Neuronal stem cell (in vitro differentiated cells): ENCODE results near the gene SGCG.
A peak's percentile ranks its signal among the peaks of the same experiment; 100 is the strongest.
"Not testable (repeated sequence)": the region's sequence is repeated elsewhere in the genome, so short reads cannot be mapped to it uniquely, and the experiment has no call there.

Source experiments
- DNase-seq: peaks from one replicate; pipeline ENCODE4 v3.0.0-alpha.2; 2013; ENCODE audit warnings: low spot score
- H2AFZ ChIP-seq: one replicate; pipeline ENCODE4 v1.6.1; 2013; ENCODE audit warnings: mild to moderate bottlenecking, low read length, inconsistent platforms
- H2AK5ac ChIP-seq: 2 replicates; pipeline ENCODE4 v1.6.1; 2013; ENCODE audit warnings: low read depth, mild to moderate bottlenecking, inconsistent platforms, low read length, moderate library complexity, mixed read lengths
- H2BK120ac ChIP-seq: 2 replicates; pipeline ENCODE4 v1.6.1; 2013; ENCODE audit warnings: low read depth, mild to moderate bottlenecking, inconsistent platforms, low read length, moderate library complexity, mixed read lengths
- H2BK12ac ChIP-seq: one replicate; pipeline ENCODE4 v1.6.1; 2013; ENCODE audit warnings: low read length, inconsistent platforms
- H2BK15ac ChIP-seq: 2 replicates; pipeline ENCODE4 v1.6.1; 2013; ENCODE audit warnings: mild to moderate bottlenecking, low read length, inconsistent platforms, mixed read lengths
- H2BK5ac ChIP-seq: one replicate; pipeline ENCODE4 v1.6.1; 2013; ENCODE audit warnings: inconsistent platforms, mild to moderate bottlenecking, low read length, moderate library complexity
- H3K14ac ChIP-seq: one replicate; pipeline ENCODE4 v1.6.1; 2013; ENCODE audit warnings: low read length, inconsistent platforms
- H3K18ac ChIP-seq: 2 replicates; pipeline ENCODE4 v1.6.1; 2013; ENCODE audit warnings: low read length, inconsistent platforms
- H3K23ac ChIP-seq: 2 replicates; pipeline ENCODE4 v1.6.1; 2013; ENCODE audit warnings: low read depth, mild to moderate bottlenecking, mixed read lengths, low read length, inconsistent platforms; ENCODE audit not compliant: poor library complexity
- H3K27ac ChIP-seq: replicated peaks from 3 replicates; pipeline ENCODE4 v1.5.1; 2013; ENCODE audit warnings: low read length, inconsistent platforms
- H3K27me3 ChIP-seq, 3 experiments: 2 replicates each; pipeline ENCODE4 v1.6.1; 2013; ENCODE audit warnings: low read length in 3 of 3, mild to moderate bottlenecking in 2 of 3, inconsistent platforms in 1 of 3, low read depth in 1 of 3, mixed read lengths in 1 of 3, moderate library complexity in 1 of 3; ENCODE audit not compliant: control insufficient read depth in 3 of 3, insufficient read depth in 3 of 3
- H3K36me3 ChIP-seq, 2 donors: replicated peaks in 1 of 2; 2 replicates each; pipeline ENCODE4 v1.6.1; 2013; ENCODE audit warnings: low read length in 2 of 2; ENCODE audit not compliant: control insufficient read depth in 2 of 2, insufficient read depth in 2 of 2
- H3K4ac ChIP-seq: 2 replicates; pipeline ENCODE4 v1.6.1; 2013; ENCODE audit warnings: inconsistent platforms, mild to moderate bottlenecking, low read length, moderate library complexity
- H3K4me1 ChIP-seq, 2 donors: 1 replicate in 1 of 2; 2 replicates in 1 of 2; pipeline ENCODE4 v1.6.1; 2013; ENCODE audit warnings: low read length in 2 of 2, low read depth in 1 of 2; ENCODE audit not compliant: control insufficient read depth in 2 of 2, insufficient read depth in 1 of 2
- H3K4me2 ChIP-seq: one replicate; pipeline ENCODE4 v1.6.1; 2013; ENCODE audit warnings: mild to moderate bottlenecking, low read length, inconsistent platforms; ENCODE audit not compliant: insufficient read depth, poor library complexity, severe bottlenecking
- H3K4me3 ChIP-seq, 2 donors: 2 replicates each; pipeline ENCODE4 v1.5.1; 2013; ENCODE audit warnings: low read length in 2 of 2, mild to moderate bottlenecking in 2 of 2, inconsistent platforms in 1 of 2, moderate library complexity in 1 of 2
- H3K79me1 ChIP-seq: one replicate; pipeline ENCODE4 v1.6.1; 2013; ENCODE audit warnings: low read depth, mild to moderate bottlenecking, inconsistent platforms, low read length, moderate library complexity
- H3K9ac ChIP-seq: one replicate; pipeline ENCODE4 v1.6.1; 2013; ENCODE audit warnings: mild to moderate bottlenecking, low read depth, low read length, inconsistent platforms; ENCODE audit not compliant: poor library complexity
- H3K9me3 ChIP-seq, 2 donors: replicated peaks in 1 of 2; 2 replicates each; pipeline versions ENCODE3 to v1.6.1; 2013; ENCODE audit warnings: low read length in 2 of 2, mild to moderate bottlenecking in 2 of 2, inconsistent platforms in 1 of 2, low read depth in 1 of 2, mixed read lengths in 1 of 2, moderate library complexity in 1 of 2; ENCODE audit not compliant: control insufficient read depth in 2 of 2, insufficient read depth in 1 of 2
- H4K8ac ChIP-seq: one replicate; pipeline ENCODE4 v1.6.1; 2013; ENCODE audit warnings: low read depth, mild to moderate bottlenecking, inconsistent platforms, low read length, moderate library complexity
- H4K91ac ChIP-seq: one replicate; pipeline ENCODE4 v1.6.1; 2013; ENCODE audit warnings: low read length, low read depth, mild to moderate bottlenecking, inconsistent platforms; ENCODE audit not compliant: poor library complexity
- WGBS, 2 donors: extraction: QIAGEN DNeasy Blood & Tissue Kit; methylation state at CpG; one replicate each; pipeline ENCODE4 v1.1.7; 2013; ENCODE audit warnings: missing lambda C conversion rate in 2 of 2, mixed read lengths in 1 of 2; ENCODE audit not compliant: insufficient read length in 2 of 2, insufficient replicate concordance in 1 of 2; ENCODE audit errors: extremely low coverage in 2 of 2; 5-methylcytosine and 5-hydroxymethylcytosine counted together

Gene SGCG

DNA sequence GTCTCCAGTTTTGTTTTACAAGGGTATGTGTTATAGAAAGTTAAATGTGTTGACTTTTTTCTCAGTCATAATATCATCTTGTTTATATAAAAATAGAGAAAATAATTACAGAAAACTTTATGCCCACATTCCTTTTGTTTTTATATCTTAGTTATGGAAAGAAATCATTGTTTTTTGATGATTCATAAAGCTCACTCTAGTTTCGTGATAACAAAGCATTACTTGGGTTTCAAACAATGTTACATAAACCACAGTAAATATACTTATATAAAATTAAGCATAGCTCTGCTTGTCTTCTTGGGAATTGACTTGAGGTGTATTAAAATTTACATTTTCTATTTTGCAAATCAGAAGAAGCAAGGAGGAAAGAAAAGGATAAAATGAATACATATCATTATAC is 111.8 kb downstream of the SGCG start:
- H3K4me2 ChIP-seq, result no peak overlapping the region
- H2AK5ac ChIP-seq, result no peak overlapping the region
- no peak overlapping the region for H2BK15ac ChIP-seq
- H3K23ac ChIP-seq, result no peak overlapping the region
- H3K79me1 ChIP-seq, result no peaks in the 10 kb centered on the region
- WGBS, 2 donors, result no CpG with 5 or more reads among the region's 1 CpG
- no peak overlapping the region for H2BK5ac ChIP-seq
- no peak overlapping the region for H4K91ac ChIP-seq
- no peaks in the 10 kb centered on the region for H3K9me3 ChIP-seq
- no peak overlapping the region for H2BK120ac ChIP-seq
- no peak overlapping the region for H3K27ac ChIP-seq
- H3K9ac ChIP-seq, result no peak overlapping the region
- H2AFZ ChIP-seq, result no peak overlapping the region
- H3K4ac ChIP-seq, result no peak overlapping the region
- H3K14ac ChIP-seq, result no peak overlapping the region
- H3K4me1 ChIP-seq, result peaks cover 0 to 2% of the 10 kb centered on the region in 2 donors
- H3K27me3 ChIP-seq, result no peaks in the 10 kb centered on the region
- no peak overlapping the region for H3K18ac ChIP-seq
- DNase-seq, result no peak
- no peaks in the 10 kb centered on the region for H3K36me3 ChIP-seq
- H2BK12ac ChIP-seq, result no peak overlapping the region
- H4K8ac ChIP-seq, result no peak overlapping the region
- H3K4me3 ChIP-seq, result no peak overlapping the region

GRCh38 chr13:23314837-23315236 is 134.1 kb downstream of the SGCG start:
- H2BK12ac ChIP-seq, H2BK120ac ChIP-seq, H3K4me3 ChIP-seq, H3K27me3 ChIP-seq, H3K14ac ChIP-seq, H3K4ac ChIP-seq, H3K36me3 ChIP-seq, H4K8ac ChIP-seq, H3K23ac ChIP-seq, H3K9me3 ChIP-seq, H3K4me1 ChIP-seq, H4K91ac ChIP-seq, H3K18ac ChIP-seq, H3K27ac ChIP-seq, H2AFZ ChIP-seq, H2AK5ac ChIP-seq, H3K4me2 ChIP-seq, H3K79me1 ChIP-seq, DNase-seq, H3K9ac ChIP-seq, H2BK15ac ChIP-seq, H2BK5ac ChIP-seq: not testable (repeated sequence)
- no CpG with 5 or more reads among the region's 6 CpGs for WGBS, 2 donors

DNA sequence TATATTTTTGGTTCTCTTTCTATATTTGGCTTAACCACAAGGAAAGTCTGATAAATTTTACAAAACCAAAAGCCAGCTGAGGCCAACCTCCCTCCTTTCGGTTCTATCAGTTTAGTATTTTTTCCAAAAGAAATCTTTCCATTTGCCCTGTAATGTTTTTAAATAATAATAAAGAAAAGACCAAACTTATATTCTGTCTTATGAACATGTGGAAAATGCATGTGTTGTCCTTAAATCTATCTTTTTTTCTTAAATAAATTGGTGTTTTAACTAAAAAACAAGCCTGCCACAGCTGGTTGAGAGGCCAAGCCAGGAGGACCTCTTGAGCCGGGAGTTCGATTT is 139.1 kb downstream of the SGCG start:
- DNase-seq, result no peak
- Histone ChIP-seq H3K18ac (no peak overlapping the region), H2BK12ac (no peak overlapping the region), H4K91ac (no peak overlapping the region), H2BK5ac (no peak overlapping the region), H2AK5ac (no peak overlapping the region), H2BK120ac (no peak overlapping the region), H2AFZ (peak overlapping the region; percentile 59), H4K8ac (no peak overlapping the region), H3K9ac (no peak overlapping the region), H3K27me3 (no peaks in the 10 kb centered on the region), H3K36me3 (no peaks in the 10 kb centered on the region), H3K4me1 (peaks cover 6 to 8% of the 10 kb centered on the region in 2 donors), H3K79me1 (no peaks in the 10 kb centered on the region), H3K4me3 (no peak overlapping the region), H3K27ac (no peak overlapping the region), H3K4me2 (no peak overlapping the region), H2BK15ac (no peak overlapping the region), H3K14ac (no peak overlapping the region), H3K9me3 (no peaks in the 10 kb centered on the region), H3K4ac (no peak overlapping the region), H3K23ac (no peak overlapping the region)
- WGBS, 2 donors, result no CpG with 5 or more reads among the region's 3 CpGs

DNA sequence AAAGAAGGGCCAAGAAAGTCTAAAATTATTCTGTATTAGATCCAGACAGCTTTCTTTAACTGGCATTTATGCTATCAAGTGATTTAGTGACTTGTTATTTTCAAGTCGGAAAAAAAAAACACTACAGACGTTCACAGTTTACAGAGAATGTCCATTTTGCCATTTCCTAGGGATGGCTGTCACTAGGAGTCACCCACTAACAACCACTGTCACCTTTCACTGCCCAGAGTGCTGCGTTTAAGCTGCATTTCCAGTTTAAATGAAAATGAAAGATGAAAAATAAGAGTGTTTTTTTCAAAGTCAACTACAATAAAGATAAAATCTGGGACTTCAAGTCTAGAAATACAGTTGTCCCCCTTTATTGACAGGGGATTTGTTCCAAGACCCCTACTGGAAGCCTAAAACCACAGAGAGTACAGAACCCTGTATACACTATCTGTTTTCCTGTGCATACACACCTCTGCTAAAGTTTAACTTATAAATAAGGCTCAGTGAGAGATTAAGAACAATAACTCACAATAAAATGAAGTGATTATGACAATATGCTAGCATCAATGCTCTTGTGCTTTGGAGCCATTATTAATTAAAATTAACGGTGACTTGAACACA is 140.3 kb downstream of the SGCG start:
- Histone ChIP-seq H2AK5ac (no peak overlapping the region), H2AFZ (no peak overlapping the region), H3K14ac (no peak overlapping the region), H2BK15ac (no peak overlapping the region), H3K4me1 (peaks cover 6 to 8% of the 10 kb centered on the region in 2 donors), H4K91ac (no peak overlapping the region), H3K9ac (no peak overlapping the region), H3K36me3 (no peaks in the 10 kb centered on the region), H2BK12ac (no peak overlapping the region), H3K27me3 (no peaks in the 10 kb centered on the region), H3K4ac (no peak overlapping the region), H3K4me2 (no peak overlapping the region), H3K4me3 (no peak overlapping the region), H3K23ac (no peak overlapping the region), H3K27ac (no peak overlapping the region), H3K79me1 (no peaks in the 10 kb centered on the region), H3K9me3 (no peaks in the 10 kb centered on the region), H3K18ac (no peak overlapping the region), H2BK120ac (no peak overlapping the region), H4K8ac (no peak overlapping the region), H2BK5ac (no peak overlapping the region)
- no CpG with 5 or more reads among the region's 4 CpGs for WGBS, 2 donors
- no peak for DNase-seq
